Measurements from ENCODE around the gene CDK18.

CDK18 gene

DNA sequence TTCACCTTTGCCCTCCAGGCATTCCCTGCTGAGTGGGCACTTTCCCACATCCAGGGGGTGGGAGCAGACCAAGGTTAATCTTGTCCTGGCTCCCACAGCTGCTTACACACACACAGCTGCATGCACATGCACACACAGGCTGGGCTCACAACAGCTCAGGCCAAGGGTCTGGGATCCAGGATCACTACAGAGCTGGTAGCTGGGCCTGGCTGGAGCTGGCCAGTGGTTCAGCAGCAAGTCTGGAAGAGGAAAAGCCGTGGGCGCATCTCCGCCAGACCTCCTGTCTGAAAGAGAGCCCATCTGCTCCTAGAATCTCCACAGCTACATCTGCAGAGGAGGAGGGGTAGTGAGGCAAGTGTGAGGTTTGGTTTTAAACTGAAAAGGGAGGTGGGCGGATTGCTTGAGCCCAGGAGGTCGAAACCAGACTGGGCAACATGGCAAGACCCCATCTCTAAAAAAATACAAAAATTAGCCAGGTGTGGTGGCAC, 3.8 kb downstream of the CDK18 start:
- H3K4me3 ChIP-seq (ENCODE audit: low read depth in 1 of 2, low read length in 2 of 2): no peak overlapping the region
- H3K27me3 ChIP-seq (ENCODE audit: low read depth, low read length): no peaks in the 10 kb centered on the region
- H3K9me3 ChIP-seq (ENCODE audit: control insufficient read depth in 1 of 2, low read length in 2 of 2): no peaks in the 10 kb centered on the region
- H3K36me3 ChIP-seq (ENCODE audit: control insufficient read depth in 1 of 2, insufficient read depth in 2 of 2, low read length in 2 of 2): no peaks in the 10 kb centered on the region
- no peak overlapping the region for H3K27ac ChIP-seq (ENCODE audit: low read length)
- H3K4me1 ChIP-seq (ENCODE audit: control insufficient read depth in 1 of 2, insufficient read depth in 2 of 2, low read length in 2 of 2): peaks cover 5 to 23% of the 10 kb centered on the region in 2 donors

- Histone ChIP-seq H3K36me3 (ENCODE audit: control insufficient read depth in 1 of 2, insufficient read depth in 2 of 2, low read length in 2 of 2) (no peaks in the 10 kb centered on the region), H3K4me3 (ENCODE audit: low read depth in 1 of 2, low read length in 2 of 2) (no peak overlapping the region), H3K9me3 (ENCODE audit: control insufficient read depth in 1 of 2, low read length in 2 of 2) (no peaks in the 10 kb centered on the region), H3K27ac (ENCODE audit: low read length) (no peak overlapping the region), H3K27me3 (ENCODE audit: low read depth, low read length) (no peaks in the 10 kb centered on the region), H3K4me1 (ENCODE audit: control insufficient read depth in 1 of 2, insufficient read depth in 2 of 2, low read length in 2 of 2) (peaks cover 0 to 13% of the 10 kb centered on the region in 2 donors)
These were observed 6.0 kb downstream of the CDK18 start for GRCh38 chr1:205510308-205510950.

- Histone ChIP-seq H3K4me1 (ENCODE audit: control insufficient read depth in 1 of 2, insufficient read depth in 2 of 2, low read length in 2 of 2) (peaks cover 0 to 13% of the 10 kb centered on the region in 2 donors), H3K27ac (ENCODE audit: low read length) (no peak overlapping the region), H3K4me3 (ENCODE audit: low read depth in 1 of 2, low read length in 2 of 2) (no peak overlapping the region), H3K27me3 (ENCODE audit: low read depth, low read length) (no peaks in the 10 kb centered on the region), H3K36me3 (ENCODE audit: control insufficient read depth in 1 of 2, insufficient read depth in 2 of 2, low read length in 2 of 2) (no peaks in the 10 kb centered on the region), H3K9me3 (ENCODE audit: control insufficient read depth in 1 of 2, low read length in 2 of 2) (no peaks in the 10 kb centered on the region)
These were observed 6.5 kb downstream of the CDK18 start for GRCh38 chr1:205510951-205511330.

DNA sequence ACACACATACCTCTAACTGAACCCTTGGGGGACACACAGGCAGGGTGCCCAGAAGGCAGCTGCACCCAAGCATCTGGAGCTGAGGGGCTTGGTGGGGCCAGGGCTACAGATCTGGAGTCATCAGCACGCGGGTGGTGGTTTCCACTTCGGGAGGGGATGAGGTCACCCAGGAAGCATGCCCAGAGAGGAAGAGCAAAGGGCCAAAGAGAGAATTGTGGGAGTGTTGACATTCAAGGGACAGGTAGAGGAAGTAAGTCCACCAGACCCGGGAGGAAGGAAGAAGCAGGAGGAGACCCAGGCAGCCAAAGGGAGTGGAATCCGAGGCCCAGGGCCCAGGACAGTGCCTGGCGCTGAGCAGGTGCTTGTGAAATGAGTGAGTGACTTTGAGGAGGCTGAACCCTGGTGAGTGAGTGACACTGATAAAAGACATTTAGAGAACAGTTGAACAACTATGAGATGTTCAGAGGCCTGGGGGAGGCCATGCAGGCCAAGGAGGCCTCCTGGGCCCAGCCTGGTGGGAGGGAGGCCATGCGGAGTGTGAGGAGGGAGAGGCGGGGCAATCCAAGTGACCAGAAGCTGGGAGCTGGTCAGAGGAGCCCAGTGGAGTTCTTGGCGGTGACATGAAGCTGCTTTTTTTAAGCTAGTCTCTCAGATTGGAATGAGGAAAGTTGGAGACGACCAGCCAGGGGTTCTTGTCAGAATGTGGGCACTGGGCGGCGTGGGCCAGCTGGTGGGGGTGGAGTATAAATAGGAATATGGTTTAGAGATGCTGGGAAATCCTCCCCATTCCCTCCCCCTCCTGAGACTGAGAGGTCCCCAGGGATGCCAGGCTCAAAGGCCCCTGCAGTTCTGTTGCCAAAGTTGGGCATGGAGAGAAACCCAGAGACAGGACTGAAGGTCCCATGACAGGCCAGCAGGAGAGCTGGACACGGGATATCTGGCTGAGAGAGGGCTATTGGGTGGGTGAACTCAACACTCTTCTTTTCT, 7.9 kb downstream of the CDK18 start:
- Histone ChIP-seq H3K4me3 (ENCODE audit: low read depth in 1 of 2, low read length in 2 of 2) (no peak overlapping the region), H3K36me3 (ENCODE audit: control insufficient read depth in 1 of 2, insufficient read depth in 2 of 2, low read length in 2 of 2) (no peaks in the 10 kb centered on the region), H3K4me1 (ENCODE audit: control insufficient read depth in 1 of 2, insufficient read depth in 2 of 2, low read length in 2 of 2) (peaks cover 0 to 23% of the 10 kb centered on the region in 2 donors), H3K9me3 (ENCODE audit: control insufficient read depth in 1 of 2, low read length in 2 of 2) (no peaks in the 10 kb centered on the region), H3K27me3 (ENCODE audit: low read depth, low read length) (no peaks in the 10 kb centered on the region), H3K27ac (ENCODE audit: low read length) (peak overlapping the region; percentile 16)

- no peaks in the 10 kb centered on the region for H3K27me3 ChIP-seq (ENCODE audit: low read depth, low read length)
- H3K4me1 ChIP-seq (ENCODE audit: control insufficient read depth in 1 of 2, insufficient read depth in 2 of 2, low read length in 2 of 2): peaks cover 0 to 29% of the 10 kb centered on the region in 2 donors
- H3K4me3 ChIP-seq (ENCODE audit: low read depth in 1 of 2, low read length in 2 of 2): no peak overlapping the region
- no peaks in the 10 kb centered on the region for H3K36me3 ChIP-seq (ENCODE audit: control insufficient read depth in 1 of 2, insufficient read depth in 2 of 2, low read length in 2 of 2)
- no peak overlapping the region for H3K27ac ChIP-seq (ENCODE audit: low read length)
- no peaks in the 10 kb centered on the region for H3K9me3 ChIP-seq (ENCODE audit: control insufficient read depth in 1 of 2, low read length in 2 of 2)
These were observed 9.3 kb downstream of the CDK18 start for GRCh38 chr1:205513774-205514173.

GRCh38 chr1:205514211-205515142, 10.0 kb downstream of the CDK18 start:
- no peaks in the 10 kb centered on the region for H3K9me3 ChIP-seq (ENCODE audit: control insufficient read depth in 1 of 2, low read length in 2 of 2)
- no peaks in the 10 kb centered on the region for H3K36me3 ChIP-seq (ENCODE audit: control insufficient read depth in 1 of 2, insufficient read depth in 2 of 2, low read length in 2 of 2)
- H3K27ac ChIP-seq (ENCODE audit: low read length): no peak overlapping the region
- no peaks in the 10 kb centered on the region for H3K27me3 ChIP-seq (ENCODE audit: low read depth, low read length)
- peaks cover 3 to 36% of the 10 kb centered on the region in 2 donors for H3K4me1 ChIP-seq (ENCODE audit: control insufficient read depth in 1 of 2, insufficient read depth in 2 of 2, low read length in 2 of 2)
- no peak overlapping the region for H3K4me3 ChIP-seq (ENCODE audit: low read depth in 1 of 2, low read length in 2 of 2)

DNA sequence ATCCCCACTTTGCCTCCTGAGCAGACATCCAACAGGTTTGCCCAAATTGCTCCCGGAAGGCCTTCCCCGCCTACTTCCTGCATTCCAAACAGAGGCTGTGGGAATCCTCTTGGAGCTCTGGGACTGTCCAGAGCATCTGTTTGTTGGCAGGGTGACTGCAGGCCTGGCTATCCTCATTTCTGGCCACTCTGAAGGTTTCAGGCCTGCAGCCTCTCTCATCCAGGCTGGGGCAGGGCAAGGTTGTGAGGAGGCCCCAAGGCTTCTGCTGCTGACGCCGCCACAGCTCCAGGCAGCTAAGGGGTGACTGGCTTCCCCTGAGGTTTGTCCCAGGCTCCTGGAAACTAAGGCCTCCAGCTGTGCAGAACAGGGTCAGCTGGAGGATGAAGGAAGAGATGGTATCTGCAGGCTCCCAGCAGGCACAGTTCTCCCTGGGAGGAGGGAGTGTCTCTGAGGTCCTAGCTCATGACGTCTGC, 11.3 kb downstream of the CDK18 start:
- no peak overlapping the region for H3K27ac ChIP-seq (ENCODE audit: low read length)

DNA sequence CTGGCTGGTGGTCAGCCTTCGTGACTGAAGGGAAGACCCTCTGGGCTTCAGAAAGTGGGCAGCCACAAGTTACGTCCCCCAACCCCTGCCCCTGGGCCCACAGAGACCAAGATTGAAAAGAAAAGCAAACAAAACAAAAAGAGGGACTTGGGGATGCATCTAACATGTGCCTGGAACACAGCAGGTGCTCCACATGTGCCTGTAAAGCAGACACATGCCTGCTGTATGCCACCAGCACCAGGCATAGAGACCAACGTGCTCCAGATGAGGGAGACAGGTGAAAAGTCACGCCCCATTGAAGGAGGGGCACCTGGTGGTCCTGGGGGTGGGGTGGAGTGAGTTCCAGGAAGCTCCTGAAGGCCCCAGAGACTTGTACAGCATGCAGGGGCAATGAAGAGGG, 11.9 kb downstream of the CDK18 start:
- no peaks in the 10 kb centered on the region for H3K9me3 ChIP-seq (ENCODE audit: control insufficient read depth in 1 of 2, low read length in 2 of 2)
- no peaks in the 10 kb centered on the region for H3K27me3 ChIP-seq (ENCODE audit: low read depth, low read length)
- H3K4me3 ChIP-seq (ENCODE audit: low read depth in 1 of 2, low read length in 2 of 2): no peak overlapping the region
- H3K4me1 ChIP-seq (ENCODE audit: control insufficient read depth in 1 of 2, insufficient read depth in 2 of 2, low read length in 2 of 2): peaks cover 7 to 43% of the 10 kb centered on the region in 2 donors
- H3K27ac ChIP-seq (ENCODE audit: low read length): no peak overlapping the region
- no peaks in the 10 kb centered on the region for H3K36me3 ChIP-seq (ENCODE audit: control insufficient read depth in 1 of 2, insufficient read depth in 2 of 2, low read length in 2 of 2)

More for the DNA sequence above, 11.3 kb downstream of the CDK18 start:
- Histone ChIP-seq H3K4me3 (ENCODE audit: low read depth in 1 of 2, low read length in 2 of 2) (no peak overlapping the region), H3K4me1 (ENCODE audit: control insufficient read depth in 1 of 2, insufficient read depth in 2 of 2, low read length in 2 of 2) (peaks cover 7 to 43% of the 10 kb centered on the region in 2 donors), H3K27me3 (ENCODE audit: low read depth, low read length) (no peaks in the 10 kb centered on the region), H3K9me3 (ENCODE audit: control insufficient read depth in 1 of 2, low read length in 2 of 2) (no peaks in the 10 kb centered on the region), H3K36me3 (ENCODE audit: control insufficient read depth in 1 of 2, insufficient read depth in 2 of 2, low read length in 2 of 2) (no peaks in the 10 kb centered on the region)

DNA sequence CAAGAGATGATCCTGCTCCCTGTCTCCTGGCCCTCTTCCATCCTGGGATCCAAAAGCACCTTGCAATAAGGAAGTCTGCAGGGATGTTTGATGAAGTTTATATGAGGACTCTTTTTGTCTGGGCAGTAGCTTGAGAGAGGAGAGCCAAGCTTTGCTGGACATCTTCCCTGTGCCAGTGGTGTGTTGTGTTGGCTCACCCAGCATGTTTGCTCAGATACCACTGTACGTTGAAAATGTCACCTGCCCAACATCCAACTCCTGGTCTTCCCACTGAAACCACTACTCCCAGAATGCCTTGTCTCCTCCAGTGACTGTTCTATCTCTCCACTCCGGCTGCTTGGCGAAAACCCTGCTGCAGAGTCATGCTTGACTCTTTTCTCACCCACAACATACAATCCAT, 12.8 kb downstream of the CDK18 start:
- H3K36me3 ChIP-seq (ENCODE audit: control insufficient read depth in 1 of 2, insufficient read depth in 2 of 2, low read length in 2 of 2): no peaks in the 10 kb centered on the region
- peaks cover 7 to 47% of the 10 kb centered on the region in 2 donors for H3K4me1 ChIP-seq (ENCODE audit: control insufficient read depth in 1 of 2, insufficient read depth in 2 of 2, low read length in 2 of 2)
- no peak overlapping the region for H3K27ac ChIP-seq (ENCODE audit: low read length)
- H3K27me3 ChIP-seq (ENCODE audit: low read depth, low read length): no peaks in the 10 kb centered on the region
- H3K9me3 ChIP-seq (ENCODE audit: control insufficient read depth in 1 of 2, low read length in 2 of 2): no peaks in the 10 kb centered on the region
- no peak overlapping the region for H3K4me3 ChIP-seq (ENCODE audit: low read depth in 1 of 2, low read length in 2 of 2)

DNA sequence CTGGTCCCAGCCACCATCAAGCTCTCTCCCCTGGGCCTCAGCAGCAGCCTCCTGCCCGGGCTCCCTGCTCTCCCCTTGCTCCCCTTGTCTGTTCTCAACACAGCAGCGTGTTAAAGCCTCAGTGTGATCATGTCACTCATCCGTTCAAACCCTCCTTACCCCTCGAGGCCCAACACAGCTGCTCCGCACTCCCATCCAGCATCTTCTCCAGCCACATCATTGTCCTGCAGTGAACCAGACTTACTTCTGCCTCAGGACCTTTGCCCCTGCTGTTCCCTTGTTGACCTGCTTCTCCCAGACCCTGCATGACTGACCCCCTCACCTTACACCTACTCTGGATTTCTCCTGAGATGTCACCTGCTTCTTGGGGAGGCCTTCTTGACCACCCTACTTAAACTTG, 13.3 kb downstream of the CDK18 start:
- no peak overlapping the region for H3K27ac ChIP-seq (ENCODE audit: low read length)

More for the DNA sequence above, 13.3 kb downstream of the CDK18 start:
- no peaks in the 10 kb centered on the region for H3K36me3 ChIP-seq (ENCODE audit: control insufficient read depth in 1 of 2, insufficient read depth in 2 of 2, low read length in 2 of 2)
- no peaks in the 10 kb centered on the region for H3K27me3 ChIP-seq (ENCODE audit: low read depth, low read length)
- H3K4me1 ChIP-seq (ENCODE audit: control insufficient read depth in 1 of 2, insufficient read depth in 2 of 2, low read length in 2 of 2): peaks cover 7 to 47% of the 10 kb centered on the region in 2 donors
- no peak overlapping the region for H3K4me3 ChIP-seq (ENCODE audit: low read depth in 1 of 2, low read length in 2 of 2)
- no peaks in the 10 kb centered on the region for H3K9me3 ChIP-seq (ENCODE audit: control insufficient read depth in 1 of 2, low read length in 2 of 2)
